Loucy (cell line): ENCODE measurements around the gene DDX39A.
A peak's percentile ranks its signal among the peaks of the same experiment; 100 is the strongest.

Experiments used
- H2AFZ ChIP-seq: fragments of 200-600 bp; sonication (generic); 2 replicates; pipeline ENCODE4 v1.6.0; 2016; ENCODE audit warnings: antibody characterized with exemption, mild to moderate bottlenecking, low read length, moderate library complexity
- H3F3A ChIP-seq: fragments of 200-600 bp; 2 replicates; pipeline ENCODE4 v1.6.0; 2016; ENCODE audit warnings: antibody characterized with exemption, low read depth, mild to moderate bottlenecking
- H3K27me3 ChIP-seq: fragments of 200-600 bp; sonication (generic); 2 replicates; pipeline ENCODE4 v1.6.1; 2014; ENCODE audit warnings: low read length, mild to moderate bottlenecking; ENCODE audit not compliant: insufficient read depth, poor library complexity, severe bottlenecking
- H3K36me3 ChIP-seq: fragments of 200-600 bp; sonication (generic); 2 replicates; pipeline ENCODE4 v1.6.1; 2016; ENCODE audit warnings: low read length; ENCODE audit not compliant: insufficient read depth
- H3K4me1 ChIP-seq: fragments of 200-600 bp; sonication (generic); 2 replicates; pipeline ENCODE4 v1.5.1; 2014; ENCODE audit warnings: low read length, mild to moderate bottlenecking; ENCODE audit not compliant: insufficient read depth, poor library complexity, severe bottlenecking
- H3K4me2 ChIP-seq: fragments of 200-600 bp; sonication (generic); 2 replicates; pipeline ENCODE4 v1.6.0; 2014; ENCODE audit warnings: antibody characterized with exemption, low read length, low read depth, mild to moderate bottlenecking; ENCODE audit not compliant: poor library complexity, severe bottlenecking
- H3K4me3 ChIP-seq: fragments of 200-600 bp; sonication (generic); 2 replicates; pipeline ENCODE4 v1.5.1; 2014; ENCODE audit warnings: low read length, mild to moderate bottlenecking, mixed read lengths; ENCODE audit not compliant: poor library complexity, severe bottlenecking
- H3K79me2 ChIP-seq: fragments of 200-600 bp; sonication (generic); 2 replicates; pipeline ENCODE4 v1.6.1; 2014; ENCODE audit warnings: low read length; ENCODE audit not compliant: insufficient read depth
- H3K9ac ChIP-seq: fragments of 200-600 bp; sonication (generic); 2 replicates; pipeline ENCODE4 v1.6.0; 2014; ENCODE audit warnings: mild to moderate bottlenecking, low read depth, low read length, moderate library complexity; ENCODE audit not compliant: poor library complexity, severe bottlenecking
- H3K9me2 ChIP-seq: fragments of 200-600 bp; sonication (generic); replicated peaks from 2 replicates; pipeline ENCODE4 v1.6.1; 2016; ENCODE audit warnings: low read depth, low read length, mixed read lengths
- H3K9me3 ChIP-seq: fragments of 200-600 bp; sonication (generic); 2 replicates; pipeline ENCODE4 v1.6.1; 2014; ENCODE audit warnings: mild to moderate bottlenecking, antibody characterized with exemption, low read length, low read depth; ENCODE audit not compliant: insufficient read depth
- H4K20me1 ChIP-seq: fragments of 200-600 bp; sonication (generic); 2 replicates; pipeline ENCODE4 v1.6.0; 2014; ENCODE audit warnings: antibody characterized with exemption, low read length, mild to moderate bottlenecking; ENCODE audit not compliant: insufficient read depth, poor library complexity, severe bottlenecking
- EZH2phosphoT487 ChIP-seq: fragments of 200-600 bp; IDR thresholded peaks from 2 replicates; pipeline ENCODE4 v1.6.1; 2018; ENCODE audit warnings: antibody characterized with exemption, mild to moderate bottlenecking, moderate library complexity, borderline replicate concordance
- TF ChIP-seq, protein P1 (sequence below): fragments of 200-600 bp; sonication (generic); conservative IDR thresholded peaks from 2 replicates; pipeline ENCODE4 v1.5.1; 2014; ENCODE audit warnings: mild to moderate bottlenecking, antibody characterized with exemption, low read length

DDX39A gene

DNA sequence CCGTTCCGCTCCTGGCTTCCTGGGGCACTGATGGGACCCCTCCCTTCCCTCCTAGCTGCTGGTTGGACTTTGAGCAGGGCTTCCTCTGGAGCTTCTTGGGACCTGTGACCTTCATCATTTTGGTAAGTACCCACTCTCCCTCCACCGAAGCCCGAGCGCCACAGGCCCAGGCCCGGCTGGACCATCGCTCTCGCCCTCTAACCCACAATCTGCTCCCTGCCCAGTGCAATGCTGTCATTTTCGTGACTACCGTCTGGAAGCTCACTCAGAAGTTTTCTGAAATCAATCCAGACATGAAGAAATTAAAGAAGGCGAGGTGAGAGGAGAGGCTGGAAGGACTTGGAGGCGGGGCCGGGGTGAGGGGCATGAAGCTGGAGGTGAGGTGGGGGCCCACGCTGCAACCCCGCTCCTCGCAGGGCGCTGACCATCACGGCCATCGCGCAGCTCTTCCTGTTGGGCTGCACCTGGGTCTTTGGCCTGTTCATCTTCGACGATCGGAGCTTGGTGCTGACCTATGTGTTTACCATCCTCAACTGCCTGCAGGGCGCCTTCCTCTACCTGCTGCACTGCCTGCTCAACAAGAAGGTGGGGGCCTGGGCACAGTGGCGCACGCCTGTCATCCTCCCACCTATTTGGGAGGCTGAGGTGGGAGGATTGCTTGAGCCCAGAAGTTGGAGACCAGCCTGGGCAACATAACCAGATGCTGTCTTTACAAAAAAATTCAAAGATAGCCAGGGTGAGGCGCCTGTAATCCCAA is 12.3 kb downstream of the DDX39A start:
- no peaks in the 10 kb centered on the region for H3K27me3 ChIP-seq
- no peak overlapping the region for H3K4me2 ChIP-seq
- H3K36me3 ChIP-seq: peaks cover 68% of the 10 kb centered on the region; the same call in 1 of the 2 replicates
- H3K79me2 ChIP-seq: peaks cover 17% of the 10 kb centered on the region
- H3K9me2 ChIP-seq: no peaks in the 10 kb centered on the region
- no peak overlapping the region for H3K9ac ChIP-seq
- no peak overlapping the region for H3K4me3 ChIP-seq
- H3F3A ChIP-seq: peaks cover 3% of the 10 kb centered on the region; the same call in 1 of the 2 replicates
- H3K9me3 ChIP-seq: no peaks in the 10 kb centered on the region
- no peaks in the 10 kb centered on the region for H3K4me1 ChIP-seq
- TF ChIP-seq, protein P1, sequence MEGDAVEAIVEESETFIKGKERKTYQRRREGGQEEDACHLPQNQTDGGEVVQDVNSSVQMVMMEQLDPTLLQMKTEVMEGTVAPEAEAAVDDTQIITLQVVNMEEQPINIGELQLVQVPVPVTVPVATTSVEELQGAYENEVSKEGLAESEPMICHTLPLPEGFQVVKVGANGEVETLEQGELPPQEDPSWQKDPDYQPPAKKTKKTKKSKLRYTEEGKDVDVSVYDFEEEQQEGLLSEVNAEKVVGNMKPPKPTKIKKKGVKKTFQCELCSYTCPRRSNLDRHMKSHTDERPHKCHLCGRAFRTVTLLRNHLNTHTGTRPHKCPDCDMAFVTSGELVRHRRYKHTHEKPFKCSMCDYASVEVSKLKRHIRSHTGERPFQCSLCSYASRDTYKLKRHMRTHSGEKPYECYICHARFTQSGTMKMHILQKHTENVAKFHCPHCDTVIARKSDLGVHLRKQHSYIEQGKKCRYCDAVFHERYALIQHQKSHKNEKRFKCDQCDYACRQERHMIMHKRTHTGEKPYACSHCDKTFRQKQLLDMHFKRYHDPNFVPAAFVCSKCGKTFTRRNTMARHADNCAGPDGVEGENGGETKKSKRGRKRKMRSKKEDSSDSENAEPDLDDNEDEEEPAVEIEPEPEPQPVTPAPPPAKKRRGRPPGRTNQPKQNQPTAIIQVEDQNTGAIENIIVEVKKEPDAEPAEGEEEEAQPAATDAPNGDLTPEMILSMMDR: no peak
- no peak for TF ChIP-seq EZH2phosphoT487
- H2AFZ ChIP-seq: no peak overlapping the region
- H4K20me1 ChIP-seq: peaks cover 44% of the 10 kb centered on the region

DNA sequence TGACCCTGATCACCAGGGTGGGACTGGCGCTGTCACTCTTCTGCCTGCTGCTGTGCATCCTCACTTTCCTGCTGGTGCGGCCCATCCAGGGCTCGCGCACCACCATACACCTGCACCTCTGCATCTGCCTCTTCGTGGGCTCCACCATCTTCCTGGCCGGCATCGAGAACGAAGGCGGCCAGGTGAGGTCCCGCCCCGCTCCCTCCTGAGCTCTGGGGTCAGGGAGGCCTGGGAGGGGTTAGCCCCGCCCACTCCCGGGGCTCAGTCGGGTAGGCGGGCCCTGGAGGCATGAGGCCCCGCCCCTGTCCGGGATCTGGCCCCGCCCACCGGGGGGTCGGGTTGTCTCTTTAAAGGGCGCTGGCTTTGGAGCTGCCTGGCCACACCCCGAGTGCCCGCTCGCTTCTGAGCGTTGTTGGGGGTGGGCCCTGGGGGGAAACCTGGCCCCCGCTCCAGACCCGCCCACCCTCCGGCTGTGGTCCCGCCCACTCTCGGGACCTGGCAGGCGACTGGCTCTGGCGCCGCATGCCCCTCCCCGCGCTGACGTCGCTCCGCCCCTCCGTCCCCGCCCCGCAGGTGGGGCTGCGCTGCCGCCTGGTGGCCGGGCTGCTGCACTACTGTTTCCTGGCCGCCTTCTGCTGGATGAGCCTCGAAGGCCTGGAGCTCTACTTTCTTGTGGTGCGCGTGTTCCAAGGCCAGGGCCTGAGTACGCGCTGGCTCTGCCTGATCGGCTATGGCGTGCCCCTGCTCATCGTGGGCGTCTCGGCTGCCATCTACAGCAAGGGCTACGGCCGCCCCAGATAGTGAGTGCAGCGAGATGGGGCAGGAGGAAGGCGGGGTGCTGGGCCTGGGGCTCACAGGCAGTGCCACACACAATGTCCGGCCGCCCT is 13.1 kb downstream of the DDX39A start:
- TF ChIP-seq EZH2phosphoT487: no peak
- TF ChIP-seq, protein P1: peak; percentile 46
- Histone ChIP-seq H3K9ac (no peak overlapping the region), H3K4me3 (no peak overlapping the region)

DNA sequence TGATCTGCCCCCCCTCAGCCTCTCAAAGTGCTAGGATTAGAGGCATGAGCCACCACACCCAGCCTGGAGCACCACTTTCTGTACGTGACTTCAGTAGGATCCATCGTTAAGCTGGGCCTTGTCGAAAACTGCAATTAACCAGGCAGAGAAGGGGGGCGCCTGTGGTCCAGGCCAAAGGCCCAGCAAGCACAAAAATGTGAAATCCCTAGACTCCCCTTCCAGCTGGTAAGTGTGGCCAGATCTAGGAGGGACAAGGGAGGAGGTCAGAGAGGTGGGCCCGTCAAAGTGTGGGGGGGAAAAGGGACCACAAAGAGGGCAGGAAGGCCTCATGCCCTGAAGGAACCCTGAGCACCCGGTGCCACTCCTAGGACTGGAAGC is 13.8 kb downstream of the DDX39A start:
- Histone ChIP-seq H3F3A (peaks cover 3% of the 10 kb centered on the region; the same call in 1 of the 2 replicates), H3K9me3 (no peaks in the 10 kb centered on the region), H4K20me1 (peaks cover 29% of the 10 kb centered on the region), H2AFZ (no peak overlapping the region), H3K79me2 (peaks cover 2% of the 10 kb centered on the region; the same call in 1 of the 2 replicates), H3K4me3 (no peak overlapping the region), H3K27me3 (no peaks in the 10 kb centered on the region), H3K4me1 (no peaks in the 10 kb centered on the region), H3K9ac (no peak overlapping the region), H3K9me2 (no peaks in the 10 kb centered on the region), H3K4me2 (no peak overlapping the region), H3K36me3 (peaks cover 63% of the 10 kb centered on the region; the same call in 1 of the 2 replicates)
- TF ChIP-seq EZH2phosphoT487: no peak
- TF ChIP-seq, protein P1: no peak

More for the DNA sequence above, 13.1 kb downstream of the DDX39A start:
- Histone ChIP-seq H4K20me1 (peaks cover 36% of the 10 kb centered on the region), H3K4me2 (no peak overlapping the region), H3K4me1 (no peaks in the 10 kb centered on the region), H3K9me2 (no peaks in the 10 kb centered on the region), H3K36me3 (peaks cover 67% of the 10 kb centered on the region; the same call in 1 of the 2 replicates), H2AFZ (no peak overlapping the region), H3K9me3 (no peaks in the 10 kb centered on the region), H3F3A (peaks cover 3% of the 10 kb centered on the region; the same call in 1 of the 2 replicates), H3K27me3 (no peaks in the 10 kb centered on the region), H3K79me2 (peaks cover 8% of the 10 kb centered on the region; the same call in 1 of the 2 replicates)
